Large intestine (tissue), 3 donors: Measurements from ENCODE around the gene XPR1. TPM values are rescaled to one million over a fixed set of nuclear protein-coding genes. Genes with fewer than 3 reads are reported as not detected.

ENCODE experiments used
- DNase-seq, 2 donors: peaks; one replicate each; pipeline versions ENCODE4 v3.0.0 to v3.0.0-alpha.2; 2013
- H3K27ac ChIP-seq: one replicate; pipeline ENCODE4 v1.5.1; 2013; ENCODE audit warnings: low read length
- H3K27me3 ChIP-seq: 2 replicates; pipeline ENCODE4 v1.6.1; 2013; ENCODE audit warnings: low read length; ENCODE audit not compliant: control insufficient read depth, insufficient read depth
- H3K36me3 ChIP-seq: 2 replicates; pipeline ENCODE4 v1.6.1; 2013; ENCODE audit warnings: low read length; ENCODE audit not compliant: control insufficient read depth, insufficient read depth
- H3K4me1 ChIP-seq: one replicate; pipeline ENCODE4 v1.6.1; 2013; ENCODE audit warnings: low read length; ENCODE audit not compliant: control insufficient read depth, insufficient read depth
- H3K4me3 ChIP-seq: one replicate; pipeline ENCODE4 v1.5.1; 2013; ENCODE audit warnings: low read length
- H3K9me3 ChIP-seq: one replicate; pipeline ENCODE4 v1.6.1; 2013; ENCODE audit warnings: mild to moderate bottlenecking, low read depth, low read length, moderate library complexity; ENCODE audit not compliant: control insufficient read depth
- WGBS: methylation state at CpG from one replicate; pipeline ENCODE4 v1.1.5; 2013; ENCODE audit warnings: low lambda C conversion rate; ENCODE audit not compliant: insufficient coverage; 5-methylcytosine and 5-hydroxymethylcytosine counted together
- polyA plus RNA-seq: library from polyadenylated mRNA; unstranded; fragments of 120-200 nt; gene quantifications from one replicate; pipeline ENCODE4 v1.2.1, GENCODE V29; 2013

The XPR1 gene
- polyA plus RNA-seq, 1 donor, result 26.1 TPM

GRCh38 chr1:180884588-180885300, 252.9 kb downstream of the XPR1 start:
- no CpG with 5 or more reads among the region's 3 CpGs for WGBS

DNA sequence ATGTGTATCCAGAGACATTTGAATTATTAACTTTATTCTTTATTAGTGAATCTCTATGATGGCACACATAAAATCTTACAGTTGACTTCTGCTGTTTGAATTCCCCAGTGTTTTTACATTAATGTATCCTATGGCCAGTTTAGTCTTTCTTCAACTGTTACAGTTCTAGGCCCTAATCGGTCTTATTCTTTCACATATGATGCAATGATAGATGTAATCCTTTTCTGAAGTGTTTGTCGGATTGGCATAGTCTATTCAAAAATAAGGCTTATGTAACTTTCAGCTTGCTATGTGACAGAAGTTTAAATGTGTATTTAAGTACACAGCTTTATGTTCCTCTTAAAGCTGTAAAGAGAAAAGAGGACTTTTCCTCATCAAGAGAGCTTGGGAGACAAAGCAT, 254.5 kb downstream of the XPR1 start:
- no peaks in the 10 kb centered on the region for H3K27me3 ChIP-seq
- peaks cover 4% of the 10 kb centered on the region for H3K36me3 ChIP-seq
- H3K27ac ChIP-seq, result no peak overlapping the region
- no peaks in the 10 kb centered on the region for H3K9me3 ChIP-seq
- no CpG with 5 or more reads among the region's 2 CpGs for WGBS
- H3K4me1 ChIP-seq, result peaks cover 2% of the 10 kb centered on the region
- no peak overlapping the region for H3K4me3 ChIP-seq
- DNase-seq, result no peak

More at GRCh38 chr1:180884588-180885300, 252.9 kb downstream of the XPR1 start:
- Histone ChIP-seq H3K9me3 (no peaks in the 10 kb centered on the region), H3K36me3 (peaks cover 7% of the 10 kb centered on the region), H3K4me1 (peaks cover 2% of the 10 kb centered on the region), H3K27me3 (no peaks in the 10 kb centered on the region), H3K4me3 (no peak overlapping the region), H3K27ac (no peak overlapping the region)
- DNase-seq, result no peak

GRCh38 chr1:180887841-180888240, 256.0 kb downstream of the XPR1 start:
- peak; percentile 9 to 39 for DNase-seq
- H3K4me3 ChIP-seq, result no peak overlapping the region
- peaks cover 4% of the 10 kb centered on the region for H3K36me3 ChIP-seq
- H3K27ac ChIP-seq, result no peak overlapping the region
- no peaks in the 10 kb centered on the region for H3K27me3 ChIP-seq
- peaks cover 2% of the 10 kb centered on the region for H3K4me1 ChIP-seq
- no peaks in the 10 kb centered on the region for H3K9me3 ChIP-seq
- WGBS, result 63% methylated on average over 2 of the region's 7 CpGs

DNA sequence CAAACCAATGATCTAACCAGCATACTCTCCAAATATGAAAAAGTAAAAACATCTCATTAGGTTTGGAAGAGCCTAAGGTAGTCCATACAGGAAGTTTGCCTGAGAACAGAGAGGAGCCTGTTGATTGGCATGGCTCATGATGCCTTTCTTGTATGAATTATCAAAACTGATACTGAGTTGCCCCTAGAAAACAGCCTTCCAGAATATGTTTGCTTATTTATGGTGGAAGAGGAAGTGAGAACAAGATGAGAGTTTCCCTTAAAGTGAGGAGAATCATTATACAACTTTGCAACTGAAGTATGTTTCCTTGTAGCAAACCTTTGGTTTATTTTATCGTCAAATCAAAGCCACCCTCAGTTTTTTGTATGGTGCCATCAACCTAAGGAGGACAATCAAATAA, 257.0 kb downstream of the XPR1 start:
- WGBS, result 50% methylated on average over 1 of the region's 1 CpG
- H3K36me3 ChIP-seq, result peaks cover 4% of the 10 kb centered on the region

GRCh38 chr1:180889325-180889724, 257.5 kb downstream of the XPR1 start:
- no CpG with 5 or more reads among the region's 2 CpGs for WGBS
- Histone ChIP-seq H3K27me3 (no peaks in the 10 kb centered on the region), H3K4me1 (peaks cover 2% of the 10 kb centered on the region), H3K4me3 (no peak overlapping the region), H3K27ac (no peak overlapping the region), H3K9me3 (no peaks in the 10 kb centered on the region), H3K36me3 (no peaks in the 10 kb centered on the region)
- DNase-seq, result no peak

More for the DNA sequence above, 257.0 kb downstream of the XPR1 start:
- H3K9me3 ChIP-seq, result no peaks in the 10 kb centered on the region
- H3K4me3 ChIP-seq, result no peak overlapping the region
- DNase-seq, result no peak
- H3K4me1 ChIP-seq, result peaks cover 2% of the 10 kb centered on the region
- no peaks in the 10 kb centered on the region for H3K27me3 ChIP-seq
- H3K27ac ChIP-seq, result no peak overlapping the region

DNA sequence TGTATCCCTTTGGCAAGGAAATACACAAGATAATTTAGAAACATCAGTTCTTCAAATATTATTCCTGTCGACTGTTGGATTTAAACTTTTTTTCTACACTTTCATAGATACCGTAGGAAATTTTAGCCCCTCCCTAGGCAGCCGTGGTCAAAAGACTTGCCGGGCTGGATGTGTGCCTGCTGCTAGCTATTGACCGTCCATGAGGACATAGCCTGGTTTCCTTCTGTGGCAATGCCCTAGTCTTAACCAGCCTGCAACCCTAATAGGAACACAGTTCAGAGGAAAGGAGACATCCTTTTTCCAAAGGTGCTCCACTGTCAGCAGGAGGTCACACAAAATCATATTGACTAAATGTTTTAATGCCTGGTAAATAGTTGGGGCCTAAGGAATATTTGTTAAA, 260.4 kb downstream of the XPR1 start:
- peaks cover 2% of the 10 kb centered on the region for H3K4me1 ChIP-seq
- no peak overlapping the region for H3K4me3 ChIP-seq
- H3K27ac ChIP-seq, result no peak overlapping the region
- H3K9me3 ChIP-seq, result no peaks in the 10 kb centered on the region
- no CpG with 5 or more reads among the region's 5 CpGs for WGBS
- DNase-seq, result no peak
- H3K36me3 ChIP-seq, result no peaks in the 10 kb centered on the region
- no peaks in the 10 kb centered on the region for H3K27me3 ChIP-seq

- Histone ChIP-seq H3K9me3 (no peaks in the 10 kb centered on the region), H3K4me3 (no peak overlapping the region), H3K27ac (no peak overlapping the region), H3K36me3 (no peaks in the 10 kb centered on the region), H3K4me1 (no peaks in the 10 kb centered on the region), H3K27me3 (no peaks in the 10 kb centered on the region)
- no CpG with 5 or more reads among the region's 2 CpGs for WGBS
- no peak for DNase-seq
Observed at GRCh38 chr1:180892675-180893074, 260.9 kb downstream of the XPR1 start.

- no CpG with 5 or more reads among the region's 3 CpGs for WGBS
- H3K9me3 ChIP-seq, result no peaks in the 10 kb centered on the region
- H3K27me3 ChIP-seq, result no peaks in the 10 kb centered on the region
- no peaks in the 10 kb centered on the region for H3K4me1 ChIP-seq
- no peak for DNase-seq
- H3K4me3 ChIP-seq, result no peak overlapping the region
- H3K36me3 ChIP-seq, result no peaks in the 10 kb centered on the region
- H3K27ac ChIP-seq, result no peak overlapping the region
Observed at GRCh38 chr1:180893614-180894013, 261.8 kb downstream of the XPR1 start.

- Histone ChIP-seq H3K27me3 (no peaks in the 10 kb centered on the region), H3K4me3 (no peak overlapping the region), H3K36me3 (no peaks in the 10 kb centered on the region), H3K9me3 (no peaks in the 10 kb centered on the region), H3K4me1 (no peaks in the 10 kb centered on the region), H3K27ac (no peak overlapping the region)
- no CpG with 5 or more reads among the region's 3 CpGs for WGBS
- DNase-seq, result no peak
Observed at GRCh38 chr1:180896161-180896560, 264.3 kb downstream of the XPR1 start.

- no peak for DNase-seq
- no peak overlapping the region for H3K4me3 ChIP-seq
- no CpG with 5 or more reads among the region's 5 CpGs for WGBS
- no peaks in the 10 kb centered on the region for H3K36me3 ChIP-seq
- H3K27ac ChIP-seq, result no peak overlapping the region
- no peaks in the 10 kb centered on the region for H3K27me3 ChIP-seq
- no peaks in the 10 kb centered on the region for H3K4me1 ChIP-seq
- no peaks in the 10 kb centered on the region for H3K9me3 ChIP-seq
Observed at GRCh38 chr1:180898441-180899219, 266.8 kb downstream of the XPR1 start.
